HG02840 (cell line): ENCODE data around the gene ZNF548.
A peak's percentile ranks its signal among the peaks of the same experiment; 100 is the strongest.
"Not testable (repeated sequence)": the region's sequence is repeated elsewhere in the genome, so short reads cannot be mapped to it uniquely, and the experiment has no call there.

Source experiments
- ATAC-seq: cut with Tn5 transposase; IDR thresholded peaks from one replicate; pipeline ENCODE4 v1.9.1; 2021; ENCODE audit warnings: mild to moderate bottlenecking, moderate library complexity, moderate number of reproducible peaks; ENCODE audit not compliant: unreplicated experiment, low FRiP score

Gene ZNF548

DNA sequence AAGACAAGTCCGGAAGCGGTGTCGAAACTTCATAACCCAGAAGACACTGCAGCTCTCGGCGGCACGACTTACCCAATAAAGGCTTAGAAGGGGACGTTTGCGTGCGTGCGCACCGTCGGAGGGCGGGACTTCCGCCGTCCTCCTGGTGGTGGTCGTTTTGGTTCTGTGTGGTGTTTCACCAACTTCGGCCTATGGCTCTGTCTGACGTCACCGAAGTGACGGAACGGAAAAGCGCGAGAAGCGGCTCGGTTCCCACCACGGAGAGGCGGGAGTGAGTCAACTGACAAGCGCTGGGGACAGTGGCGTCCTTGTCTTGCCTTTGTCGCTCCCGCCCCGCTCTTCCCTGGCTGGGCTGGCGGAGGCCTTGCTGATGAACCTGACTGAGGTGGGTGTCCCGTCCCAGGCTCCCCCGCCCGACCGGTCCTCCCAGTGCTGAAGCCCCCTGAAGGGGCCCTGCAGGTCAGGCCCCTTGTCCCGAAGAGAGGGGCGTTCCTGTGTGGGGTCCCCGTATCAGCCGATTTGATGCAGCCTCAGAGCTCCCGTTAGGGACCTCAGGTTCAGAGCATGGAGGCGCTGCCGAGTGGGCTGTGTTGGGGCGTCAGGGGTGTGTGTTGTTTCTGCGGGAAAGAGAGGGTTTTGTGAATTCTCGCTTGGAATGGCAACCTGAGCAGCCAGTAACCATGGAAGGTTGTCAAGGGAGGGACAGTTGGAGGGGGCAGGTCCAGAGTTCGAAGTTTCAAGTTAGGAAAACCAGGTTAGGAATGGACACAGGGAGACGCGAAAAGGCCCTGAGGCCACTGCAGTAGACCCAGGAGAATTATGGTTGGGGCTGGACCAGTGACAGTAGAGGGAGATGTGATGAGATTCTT is at the start of gene ZNF548:
Gene ZNF548 (plus strand): TSS at position 125 of the 869 bp plus-strand sequence. CDS start 246 bp downstream, at position 371.
- peak; percentile 95 for ATAC-seq

DNA sequence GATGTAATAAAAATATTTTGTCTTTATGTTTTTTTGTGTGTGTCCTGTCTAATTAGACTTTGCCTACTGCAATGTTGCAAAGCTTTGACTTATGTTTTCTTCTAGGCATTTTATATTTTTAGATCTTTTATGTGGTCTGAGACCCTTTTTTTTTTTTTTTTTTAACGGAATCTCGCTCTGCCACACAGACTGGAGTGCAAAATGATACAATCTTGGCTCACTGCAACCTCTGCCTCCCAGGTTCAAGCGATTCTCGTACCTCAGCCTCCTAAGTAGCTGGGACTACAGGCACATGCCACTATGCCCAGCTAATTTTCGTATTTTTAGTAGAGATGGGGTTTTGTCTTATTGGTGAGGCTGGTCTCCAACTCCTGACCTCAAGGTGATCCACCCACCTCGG is 47.1 kb upstream of the ZNF548 start:
- ATAC-seq = no peak

DNA sequence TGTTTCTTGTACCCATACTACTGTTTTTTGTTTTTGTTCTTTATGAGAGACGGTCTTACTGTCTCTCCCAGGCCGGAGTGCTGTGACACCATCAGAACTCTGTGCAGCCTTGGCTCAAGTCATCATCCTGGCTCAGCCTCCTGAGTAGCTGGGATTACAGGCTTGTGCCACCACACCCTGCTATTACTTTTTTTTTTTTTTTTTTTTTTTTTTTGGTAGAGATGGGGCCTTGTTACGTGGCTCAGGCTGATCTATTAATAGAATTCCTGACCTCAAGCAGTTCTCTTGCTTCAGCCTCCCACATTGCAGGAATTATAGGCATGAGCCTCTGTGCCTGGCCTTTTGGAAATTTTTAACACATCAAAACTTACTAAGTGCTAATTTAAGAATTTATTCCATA is 41.5 kb upstream of the ZNF548 start:
- ATAC-seq = no peak

DNA sequence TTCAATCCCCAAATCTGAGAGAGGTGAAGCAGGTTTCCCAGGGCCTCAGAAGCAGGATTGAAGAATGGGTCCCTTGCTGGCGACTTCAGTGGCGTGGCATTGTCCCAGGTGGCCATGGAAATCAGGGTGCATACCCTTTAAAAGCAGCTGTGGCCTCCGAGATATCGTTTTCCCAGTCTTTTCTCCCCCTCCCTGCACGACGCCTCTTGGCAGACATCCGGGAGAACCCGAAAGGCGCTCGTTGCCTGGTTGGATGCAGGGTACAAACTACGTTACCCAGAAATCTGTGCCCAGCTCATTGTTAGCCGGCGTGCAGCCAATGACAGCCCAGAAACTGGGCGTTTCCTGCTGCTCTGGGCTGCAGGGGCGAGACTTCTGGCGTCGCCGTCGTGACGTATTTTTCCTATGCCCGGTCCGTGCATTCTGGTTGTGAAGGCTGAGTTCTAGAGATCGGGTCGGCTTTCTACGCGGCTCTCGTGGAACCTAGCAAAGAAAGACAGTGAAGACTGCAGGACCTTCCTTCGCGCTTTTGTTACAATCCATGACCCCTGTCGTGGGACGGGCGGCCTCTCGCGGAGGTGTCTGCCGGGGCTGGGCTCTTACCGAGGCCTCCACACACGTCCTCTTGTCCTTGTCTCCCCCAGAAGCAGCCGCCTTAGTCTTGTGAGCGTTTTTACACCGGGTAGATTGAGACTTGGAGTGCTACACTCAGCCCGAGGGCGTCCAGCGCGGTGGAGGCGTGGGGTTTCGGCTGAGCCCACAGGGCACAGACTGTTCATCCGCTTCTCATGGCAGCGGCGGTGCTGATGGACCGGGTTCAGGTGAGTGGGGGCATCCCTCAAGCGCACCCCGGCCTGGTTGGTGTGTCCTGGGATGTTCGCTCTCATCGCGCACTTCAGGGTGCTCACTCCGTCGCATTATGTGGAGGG is 38.5 kb upstream of the ZNF548 start, which contains the start of gene ZNF304:
Gene ZNF304 (plus strand): TSS at position 395 of the 929 bp plus-strand sequence. CDS start 394 bp downstream, at position 789.
- ATAC-seq = peak; percentile 95

DNA sequence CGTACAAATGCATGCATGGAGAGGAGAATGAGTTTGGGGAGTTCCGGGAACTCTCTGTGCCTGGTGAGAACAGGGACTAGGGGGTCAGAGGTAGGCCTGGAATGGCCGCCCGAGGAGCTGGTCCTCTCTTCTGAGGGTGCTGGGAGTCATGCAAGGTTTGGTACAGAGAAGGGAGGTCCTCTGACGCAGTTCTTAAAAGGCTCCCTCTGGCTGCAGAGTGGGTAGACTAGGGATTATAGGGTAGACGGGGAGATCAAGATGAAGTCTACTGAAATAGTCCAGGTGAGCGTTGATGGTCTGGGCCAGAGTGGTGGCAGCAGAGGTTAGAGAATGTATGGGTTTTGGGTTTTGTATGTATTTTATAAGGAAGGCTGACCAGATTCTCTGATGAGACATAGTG is 37.8 kb upstream of the ZNF548 start:
- ATAC-seq = no peak

DNA sequence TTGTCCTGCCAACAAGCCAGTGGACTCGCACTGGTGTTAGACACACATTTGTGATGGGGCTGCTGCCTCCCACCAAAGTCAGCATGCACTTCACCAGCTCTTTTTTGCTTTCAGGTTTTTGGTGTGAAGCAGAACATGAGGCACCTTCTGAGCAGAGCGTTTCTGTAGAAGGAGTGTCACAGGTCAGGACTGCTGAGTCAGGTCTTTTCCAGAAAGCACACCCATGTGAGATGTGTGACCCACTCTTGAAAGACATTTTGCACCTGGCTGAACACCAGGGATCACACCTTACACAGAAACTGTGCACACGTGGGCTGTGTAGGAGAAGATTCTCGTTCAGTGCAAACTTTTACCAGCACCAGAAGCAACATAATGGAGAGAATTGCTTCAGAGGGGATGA is 33.7 kb upstream of the ZNF548 start:
- ATAC-seq = no peak

DNA sequence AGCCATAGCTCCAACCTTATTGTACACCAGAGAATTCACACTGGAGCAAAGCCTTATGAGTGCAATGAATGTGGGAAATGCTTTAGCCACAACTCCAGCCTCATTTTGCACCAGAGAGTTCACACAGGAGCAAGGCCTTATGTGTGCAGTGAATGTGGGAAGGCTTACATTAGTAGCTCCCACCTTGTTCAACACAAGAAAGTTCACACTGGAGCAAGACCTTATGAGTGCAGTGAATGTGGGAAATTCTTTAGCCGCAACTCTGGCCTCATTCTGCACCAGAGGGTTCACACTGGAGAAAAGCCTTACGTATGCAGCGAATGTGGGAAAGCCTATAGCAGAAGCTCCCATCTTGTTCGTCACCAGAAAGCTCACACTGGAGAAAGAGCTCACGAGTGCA is 32.2 kb upstream of the ZNF548 start:
- no peak for ATAC-seq

DNA sequence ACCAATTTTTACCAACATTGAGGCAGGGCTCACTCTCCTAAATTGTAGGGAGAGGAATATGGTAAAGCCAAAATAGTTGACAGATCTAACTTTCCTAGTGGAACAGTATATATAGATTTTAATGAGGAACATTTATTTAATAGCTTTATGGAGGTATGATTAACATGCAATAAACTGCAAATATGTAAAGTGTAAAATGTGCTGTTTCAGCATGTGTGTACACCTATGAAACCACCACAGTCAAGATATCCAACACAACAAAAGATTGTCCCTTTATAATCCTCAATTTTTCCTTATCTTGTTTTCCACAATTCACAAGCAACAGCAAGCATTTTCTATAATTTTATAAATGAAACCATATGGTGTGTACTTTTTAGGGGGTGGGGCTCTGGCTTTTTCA is 30.4 kb upstream of the ZNF548 start:
- no peak for ATAC-seq

DNA sequence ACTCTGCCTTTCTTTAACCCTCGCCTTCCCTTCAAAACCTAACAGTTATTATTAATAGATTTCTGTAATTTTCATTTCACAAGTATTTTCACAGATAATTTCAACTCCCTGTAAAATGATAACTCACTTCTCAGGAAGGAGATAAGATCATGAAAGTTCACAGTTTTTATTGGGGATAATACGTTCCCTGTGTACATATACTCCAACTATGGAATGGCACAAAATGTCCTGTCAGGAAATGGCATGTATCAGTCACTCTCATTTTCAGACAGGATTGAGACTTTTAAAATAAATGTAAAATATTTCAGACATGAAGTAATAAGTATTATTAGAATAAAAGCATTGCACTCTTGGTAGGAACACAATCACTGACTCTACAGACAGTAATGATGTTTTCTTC is 27.2 kb upstream of the ZNF548 start:
- no peak for ATAC-seq

DNA sequence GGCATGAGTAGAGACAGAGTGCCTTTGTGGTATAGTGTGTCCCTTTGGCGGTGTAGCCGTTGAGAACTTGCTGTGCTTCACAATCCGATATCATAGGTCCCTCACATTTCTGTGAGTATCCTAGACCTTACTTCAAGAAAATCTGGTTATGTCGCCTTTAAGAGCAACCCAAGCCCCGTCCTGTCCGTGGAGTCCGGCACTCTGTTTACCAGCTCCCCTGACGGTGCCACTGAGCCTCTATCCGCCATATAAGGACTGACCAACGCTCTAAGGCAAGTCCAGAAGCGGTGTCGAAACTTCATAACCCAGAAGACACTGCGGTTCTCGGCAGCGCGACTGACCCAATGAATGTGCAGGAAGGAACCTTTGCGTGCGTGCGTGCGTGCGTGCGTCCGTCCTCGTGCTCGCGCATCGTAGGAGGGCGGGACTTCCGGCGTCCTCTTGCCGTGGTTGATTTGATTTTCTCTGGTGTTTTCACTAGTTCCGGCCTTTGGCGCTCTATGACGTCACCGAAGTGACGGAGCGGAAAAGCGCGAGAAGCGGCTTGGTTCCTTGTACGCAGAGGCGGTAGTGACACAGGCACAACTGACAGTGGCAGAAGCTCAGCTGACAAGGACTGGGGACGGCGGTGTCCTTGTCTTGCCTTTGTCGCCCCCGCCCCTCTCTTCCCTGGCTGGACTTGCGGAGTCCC is 26.5 kb upstream of the ZNF548 start, which contains the start of the genes TRAPPC2B and ZNF547:
Gene TRAPPC2B (plus strand): TSS at position 555 of the 691 bp plus-strand sequence. CDS start 1,283 bp downstream, outside the sequence.
Gene ZNF547 (plus strand): TSS at position 555 of the 691 bp plus-strand sequence. CDS start 5,005 bp downstream, outside the sequence.
- ATAC-seq = peak; percentile 95

DNA sequence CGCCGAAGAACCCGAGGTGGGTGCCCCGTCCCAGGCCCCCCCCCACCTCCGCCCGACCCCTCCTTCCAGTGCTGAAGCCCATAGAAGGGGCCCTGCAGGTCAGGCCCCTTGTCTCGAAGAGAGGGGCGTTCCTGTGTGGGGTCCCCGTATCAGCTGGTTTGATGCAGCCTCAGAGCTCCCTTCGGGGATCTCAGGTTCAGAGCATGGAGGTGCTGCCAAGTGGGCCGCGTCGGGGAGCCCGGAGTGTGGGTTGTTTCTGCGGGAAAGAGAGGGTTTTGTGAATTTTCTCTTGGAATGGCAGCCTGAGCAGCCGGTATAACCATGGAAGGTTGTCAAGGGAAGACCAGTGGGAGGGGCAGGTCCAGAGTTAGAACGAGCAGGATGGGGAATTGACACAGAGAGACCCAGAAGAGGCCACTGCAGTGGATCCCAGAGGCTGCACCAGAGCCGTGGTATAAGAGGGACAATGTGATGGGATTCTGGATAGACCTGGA is 25.9 kb upstream of the ZNF548 start:
- ATAC-seq = no peak

DNA sequence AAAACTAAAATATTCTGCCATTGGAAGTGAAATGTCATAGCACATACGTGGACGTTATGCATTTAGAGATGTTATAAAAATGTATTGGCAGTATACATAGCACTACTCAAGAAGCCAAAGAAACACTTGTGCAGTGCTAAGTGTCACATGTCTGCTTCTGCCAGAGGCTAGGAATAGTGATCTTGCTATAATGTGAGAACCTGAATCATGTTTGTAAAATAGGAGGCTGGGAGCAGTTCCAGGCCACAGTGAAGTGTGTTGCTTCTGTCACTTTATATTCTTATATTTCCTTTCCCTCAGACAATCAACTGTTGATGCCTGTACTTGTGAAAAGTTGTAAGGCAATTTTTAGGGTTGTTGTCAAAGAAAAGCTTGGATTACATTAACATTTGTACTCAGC is 22.9 kb upstream of the ZNF548 start:
- no peak for ATAC-seq

DNA sequence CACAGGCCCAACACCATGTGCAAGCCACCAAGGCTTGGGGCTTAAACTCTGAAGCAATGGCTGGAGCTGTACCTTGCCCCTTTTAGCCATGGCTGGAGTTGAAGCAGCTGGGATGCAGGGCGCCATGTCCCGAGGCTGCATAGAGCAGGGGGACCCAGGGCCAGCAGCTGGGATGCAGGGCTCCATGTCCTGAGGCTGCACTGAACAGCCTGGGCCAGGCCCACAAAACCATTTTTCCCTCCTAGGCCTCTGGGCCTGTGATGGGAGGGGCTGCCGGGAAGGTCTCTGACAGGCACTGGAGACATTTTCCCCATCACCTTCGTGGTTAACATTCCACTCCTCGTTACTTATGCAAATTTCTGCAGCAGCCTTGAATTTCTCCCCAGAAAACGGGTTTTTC is 15.5 kb upstream of the ZNF548 start:
- ATAC-seq = no peak

DNA sequence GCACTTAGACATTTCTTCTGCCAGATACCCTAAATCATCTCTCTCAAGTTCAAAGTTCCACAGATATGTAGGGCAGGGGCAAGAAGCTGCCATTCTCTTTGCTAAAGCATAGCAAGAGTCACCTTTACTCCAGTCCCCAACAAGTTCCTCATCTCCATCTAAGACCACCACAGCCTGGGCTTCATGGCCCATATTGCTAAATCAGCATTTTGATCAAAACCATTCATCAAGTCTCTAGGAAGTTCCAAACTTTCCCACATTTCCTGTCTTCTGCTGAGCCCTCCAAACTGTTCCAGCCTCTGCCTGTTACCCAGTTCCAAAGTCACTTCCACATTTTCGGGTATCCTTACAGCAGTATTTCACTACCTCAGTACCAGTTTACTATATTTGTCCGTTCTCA is 15.0 kb upstream of the ZNF548 start:
- not testable (repeated sequence) for ATAC-seq

DNA sequence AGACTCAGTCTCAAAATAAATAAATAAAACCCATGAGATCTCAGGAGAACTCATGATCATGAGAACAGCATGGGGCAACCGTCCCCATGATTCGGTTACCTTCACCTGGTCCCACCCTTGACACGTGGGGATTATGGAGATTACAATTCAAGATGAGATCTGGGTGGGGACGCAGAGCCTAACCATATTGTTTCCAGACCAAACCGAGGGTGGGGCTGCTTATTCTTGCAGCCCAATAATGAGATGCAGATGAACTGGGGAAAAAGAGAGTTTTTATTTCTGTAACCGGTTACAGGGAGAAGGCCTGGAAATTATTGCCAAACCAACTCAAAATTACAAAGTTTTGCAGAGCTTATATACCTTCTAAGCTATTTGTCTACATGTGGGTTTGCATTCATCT is 13.5 kb upstream of the ZNF548 start:
- no peak for ATAC-seq

DNA sequence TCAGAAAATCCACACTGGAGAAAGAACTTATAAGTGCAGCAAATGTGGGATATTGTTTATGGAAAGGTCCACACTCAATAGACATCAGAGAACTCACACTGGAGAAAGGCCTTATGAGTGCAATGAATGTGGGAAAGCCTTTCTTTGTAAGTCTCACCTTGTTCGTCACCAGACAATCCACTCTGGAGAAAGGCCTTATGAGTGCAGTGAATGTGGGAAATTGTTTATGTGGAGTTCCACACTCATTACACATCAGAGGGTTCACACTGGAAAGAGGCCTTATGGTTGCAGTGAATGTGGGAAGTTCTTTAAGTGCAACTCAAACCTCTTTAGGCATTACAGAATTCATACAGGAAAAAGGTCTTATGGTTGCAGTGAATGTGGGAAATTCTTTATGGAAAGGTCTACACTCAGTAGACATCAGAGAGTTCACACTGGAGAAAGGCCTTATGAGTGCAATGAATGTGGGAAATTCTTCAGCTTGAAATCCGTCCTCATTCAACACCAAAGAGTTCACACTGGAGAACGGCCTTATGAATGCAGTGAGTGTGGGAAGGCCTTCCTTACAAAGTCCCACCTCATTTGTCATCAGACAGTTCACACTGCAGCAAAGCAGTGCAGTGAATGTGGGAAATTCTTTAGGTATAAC is 12.0 kb upstream of the ZNF548 start:
- no peak for ATAC-seq

DNA sequence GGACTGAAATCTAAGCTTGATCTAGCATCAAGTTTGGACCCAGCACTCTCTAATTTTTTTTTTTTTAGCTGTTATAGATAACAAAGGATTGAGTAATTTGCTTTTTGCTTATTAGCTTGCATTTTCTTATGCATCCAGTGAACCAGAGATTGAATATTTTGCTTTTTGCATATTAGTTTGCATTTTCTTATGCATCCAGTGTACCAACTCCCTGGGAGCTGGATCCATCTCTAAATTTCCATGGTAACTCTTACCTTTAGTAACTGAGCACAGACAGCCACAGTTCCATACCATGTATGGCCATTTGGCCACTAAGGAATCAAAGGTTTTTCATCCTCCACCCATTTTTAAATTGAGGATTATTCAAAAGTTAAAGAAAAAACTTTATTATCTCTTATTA is 8.7 kb upstream of the ZNF548 start:
- ATAC-seq = no peak

DNA sequence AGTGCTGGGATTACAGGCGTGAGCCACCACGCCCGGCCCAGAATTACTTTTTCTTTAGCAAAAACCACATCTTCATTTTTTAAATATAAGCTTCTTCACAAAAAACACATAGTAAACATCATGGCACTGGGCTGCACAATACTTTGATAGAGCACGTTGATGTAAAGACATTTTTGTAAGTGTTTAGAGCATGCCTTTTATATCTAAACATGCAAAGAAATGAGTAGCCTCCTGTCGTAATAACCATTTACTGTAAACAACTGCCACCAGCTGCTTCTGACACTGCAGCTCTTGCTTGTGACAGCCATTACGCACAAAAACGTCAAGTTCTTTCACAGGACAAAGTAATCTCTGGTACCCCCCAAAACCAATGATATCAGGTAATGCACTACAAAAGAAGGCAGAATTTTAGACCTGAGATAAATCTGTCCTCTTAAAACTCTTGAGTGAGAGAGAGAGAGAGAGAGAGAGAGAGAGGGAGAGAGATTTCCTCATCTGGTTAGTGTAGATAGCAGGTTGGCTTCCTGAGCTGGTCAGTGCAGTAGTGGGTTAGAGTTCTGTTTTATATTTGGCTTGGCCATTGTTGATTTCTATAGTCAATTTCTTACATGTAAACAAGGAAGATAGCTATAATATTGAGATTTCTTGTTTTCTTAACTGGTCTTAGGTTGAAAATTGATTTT is 6.7 kb upstream of the ZNF548 start:
- no peak for ATAC-seq

DNA sequence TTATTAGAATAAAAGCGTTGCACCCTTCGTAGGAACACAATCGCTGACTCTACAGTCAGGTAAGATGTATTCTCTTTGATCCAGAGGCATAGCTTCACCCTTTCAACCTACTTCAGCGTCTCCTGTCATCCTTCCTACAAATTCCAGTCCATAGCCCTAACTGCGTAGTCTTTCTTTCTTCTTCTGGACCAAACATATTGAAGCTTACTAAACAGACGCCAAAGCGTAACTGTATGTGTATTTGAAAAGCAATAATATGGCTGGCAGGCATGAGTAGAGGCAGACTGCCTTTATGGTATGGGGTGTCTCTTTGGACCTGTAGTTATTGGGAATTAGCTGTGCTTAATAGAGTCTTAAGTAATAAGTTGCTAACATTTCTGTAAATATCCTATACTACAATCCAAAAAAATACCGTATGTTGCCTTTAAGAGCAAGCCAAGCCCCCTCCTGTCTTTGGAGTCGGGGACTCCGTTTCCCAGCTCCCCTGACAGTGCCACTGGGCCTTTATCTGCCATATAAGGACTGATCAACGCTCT is 392 bp upstream of the ZNF548 start:
- ATAC-seq = no peak
